Trophoblast cell (in vitro differentiated cells and primary cell): ENCODE results near the gene EML4.

ENCODE experiments used
- DNase-seq, 2 donors: peaks; one replicate each; pipeline ENCODE4 v3.0.0-alpha.2; 2016
- H2AFZ ChIP-seq: 2 replicates; pipeline ENCODE4 v1.6.1; 2013; ENCODE audit warnings: low read length, moderate library complexity, mild to moderate bottlenecking; ENCODE audit not compliant: insufficient read depth, poor library complexity
- H2AK5ac ChIP-seq: 2 replicates; pipeline ENCODE4 v1.6.1; 2013; ENCODE audit warnings: mild to moderate bottlenecking, low read length
- H2BK120ac ChIP-seq: 2 replicates; pipeline ENCODE4 v1.6.1; 2013; ENCODE audit warnings: low read length, mild to moderate bottlenecking, moderate library complexity; ENCODE audit not compliant: insufficient read depth, poor library complexity
- H2BK12ac ChIP-seq: 2 replicates; pipeline ENCODE4 v1.6.1; 2013; ENCODE audit warnings: mild to moderate bottlenecking, low read length, moderate library complexity
- H2BK5ac ChIP-seq: 2 replicates; pipeline ENCODE4 v1.6.1; 2013; ENCODE audit warnings: low read length, low read depth, moderate library complexity, mild to moderate bottlenecking; ENCODE audit not compliant: poor library complexity
- H3K14ac ChIP-seq: 2 replicates; pipeline ENCODE4 v1.6.1; 2013; ENCODE audit warnings: mild to moderate bottlenecking, low read length
- H3K18ac ChIP-seq: 2 replicates; pipeline ENCODE4 v1.6.1; 2013; ENCODE audit warnings: mild to moderate bottlenecking, low read length
- H3K23ac ChIP-seq: 2 replicates; pipeline ENCODE4 v1.6.1; 2013; ENCODE audit warnings: low read length
- H3K27ac ChIP-seq: 2 replicates; pipeline ENCODE4 v1.5.1; 2013; ENCODE audit warnings: low read depth, mild to moderate bottlenecking, inconsistent platforms, low read length, moderate library complexity
- H3K27me3 ChIP-seq: 2 replicates; pipeline ENCODE4 v1.6.1; 2013; ENCODE audit warnings: inconsistent platforms, mild to moderate bottlenecking, low read length, moderate library complexity; ENCODE audit not compliant: insufficient read depth
- H3K36me3 ChIP-seq, 2 experiments: 1 replicate in 1 of 2; 2 replicates in 1 of 2; pipeline ENCODE4 v1.6.1; 2013; ENCODE audit warnings: low read length in 2 of 2, mild to moderate bottlenecking in 2 of 2, moderate library complexity in 1 of 2; ENCODE audit not compliant: insufficient read depth in 2 of 2, control insufficient read depth in 1 of 2
- H3K4ac ChIP-seq: 2 replicates; pipeline ENCODE4 v1.6.1; 2013; ENCODE audit warnings: low read depth, mild to moderate bottlenecking, low read length, moderate library complexity
- H3K4me1 ChIP-seq, 2 experiments: 1 replicate in 1 of 2; 2 replicates in 1 of 2; pipeline ENCODE4 v1.6.1; 2013; ENCODE audit warnings: low read length in 2 of 2, mild to moderate bottlenecking in 2 of 2, moderate library complexity in 1 of 2; ENCODE audit not compliant: insufficient read depth in 2 of 2, control insufficient read depth in 1 of 2
- H3K4me2 ChIP-seq: 2 replicates; pipeline ENCODE4 v1.6.1; 2013; ENCODE audit warnings: inconsistent platforms, mild to moderate bottlenecking, low read length, moderate library complexity
- H3K4me3 ChIP-seq: 2 replicates; pipeline ENCODE4 v1.5.1; 2013; ENCODE audit warnings: mild to moderate bottlenecking, low read depth, low read length, inconsistent platforms
- H3K79me1 ChIP-seq: one replicate; pipeline ENCODE4 v1.6.1; 2013; ENCODE audit warnings: low read length
- H3K79me2 ChIP-seq: 2 replicates; pipeline ENCODE4 v1.6.1; 2013; ENCODE audit warnings: low read length, mild to moderate bottlenecking; ENCODE audit not compliant: control insufficient read depth, insufficient read depth, poor library complexity
- H3K9ac ChIP-seq: 2 replicates; pipeline ENCODE4 v1.6.1; 2013; ENCODE audit warnings: mild to moderate bottlenecking, low read length
- H3K9me3 ChIP-seq: 2 replicates; pipeline ENCODE4 v1.6.1; 2013; ENCODE audit warnings: low read depth, mild to moderate bottlenecking, control low read depth, inconsistent platforms, low read length; ENCODE audit not compliant: insufficient read depth
- H4K12ac ChIP-seq: 2 replicates; pipeline ENCODE4 v1.6.1; 2013; ENCODE audit warnings: low read depth, mild to moderate bottlenecking, low read length, moderate library complexity
- H4K8ac ChIP-seq: 2 replicates; pipeline ENCODE4 v1.6.1; 2013; ENCODE audit warnings: low read depth, mild to moderate bottlenecking, low read length, moderate library complexity
- H4K91ac ChIP-seq: one replicate; pipeline ENCODE4 v1.6.1; 2013; ENCODE audit warnings: low read depth, mild to moderate bottlenecking, low read length, moderate library complexity
- WGBS: extraction: QIAGEN DNeasy Blood & Tissue Kit; methylation state at CpG from one replicate; pipeline ENCODE4 v1.1.7; 2013; ENCODE audit warnings: missing lambda C conversion rate; ENCODE audit not compliant: insufficient read length, insufficient coverage; ENCODE audit errors: extremely low coverage; 5-methylcytosine and 5-hydroxymethylcytosine counted together

The EML4 gene

GRCh38 chr2:42340938-42341636 is 171.9 kb downstream of the EML4 start:
- peak overlapping the region; percentile 88 for H3K18ac ChIP-seq
- peaks cover 11% of the 10 kb centered on the region for H3K79me2 ChIP-seq
- no peak overlapping the region for H2AFZ ChIP-seq
- H3K4ac ChIP-seq, result peak overlapping the region; percentile 13
- peaks cover 22% of the 10 kb centered on the region for H3K79me1 ChIP-seq
- H3K4me1 ChIP-seq, result peaks cover 23 to 28% of the 10 kb centered on the region in 2 experiments
- H3K36me3 ChIP-seq, result peaks cover 26 to 37% of the 10 kb centered on the region in 2 experiments
- no peak overlapping the region for H3K23ac ChIP-seq
- peak overlapping the region; percentile 21 for H2BK12ac ChIP-seq
- H3K9me3 ChIP-seq, result no peaks in the 10 kb centered on the region
- H4K12ac ChIP-seq, result no peak overlapping the region
- peak overlapping the region; percentile 11 for H2BK5ac ChIP-seq
- WGBS, result no CpG with 5 or more reads among the region's 10 CpGs
- H4K91ac ChIP-seq, result peak overlapping the region; percentile 20
- H3K4me3 ChIP-seq, result no peak overlapping the region
- DNase-seq, result no peak
- peak overlapping the region; percentile 2 for H3K14ac ChIP-seq
- H3K4me2 ChIP-seq, result no peak overlapping the region
- H3K9ac ChIP-seq, result no peak overlapping the region
- peak overlapping the region; percentile 11 for H2AK5ac ChIP-seq
- no peak overlapping the region for H3K27ac ChIP-seq
- H4K8ac ChIP-seq, result no peak overlapping the region
- no peak overlapping the region for H2BK120ac ChIP-seq
- no peaks in the 10 kb centered on the region for H3K27me3 ChIP-seq

GRCh38 chr2:42342061-42342794 is 173.1 kb downstream of the EML4 start:
- Histone ChIP-seq H3K9me3 (no peaks in the 10 kb centered on the region), H3K14ac (peak overlapping the region; percentile 83), H2BK12ac (peak overlapping the region; percentile 58), H3K4me2 (peak overlapping the region; percentile 4), H4K12ac (peak overlapping the region; percentile 15), H2AK5ac (peak overlapping the region; percentile 66), H3K27ac (peak overlapping the region; percentile 90), H2AFZ (peak overlapping the region; percentile 12), H3K4me1 (peaks cover 23 to 28% of the 10 kb centered on the region in 2 experiments), H3K36me3 (peaks cover 24 to 33% of the 10 kb centered on the region in 2 experiments), H3K79me2 (peaks cover 11% of the 10 kb centered on the region), H4K8ac (peak overlapping the region; percentile 47), H3K27me3 (no peaks in the 10 kb centered on the region), H2BK5ac (peak overlapping the region; percentile 92), H3K4ac (peak overlapping the region; percentile 35), H4K91ac (peak overlapping the region; percentile 94), H3K9ac (no peak overlapping the region), H3K79me1 (peaks cover 22% of the 10 kb centered on the region), H3K18ac (peak overlapping the region; percentile 88), H3K4me3 (peak overlapping the region; percentile 11), H2BK120ac (peak overlapping the region; percentile 81), H3K23ac (no peak overlapping the region)
- DNase-seq, result peak; percentile 95 to 99
- no CpG with 5 or more reads among the region's 8 CpGs for WGBS

- WGBS, result no CpG with 5 or more reads among the region's 11 CpGs
- no peaks in the 10 kb centered on the region for H3K27me3 ChIP-seq
- H2AFZ ChIP-seq, result no peak overlapping the region
Observed at GRCh38 chr2:42342795-42343241, 173.7 kb downstream of the EML4 start.

GRCh38 chr2:42345986-42346385 is 176.8 kb downstream of the EML4 start:
- Histone ChIP-seq H2AFZ (no peak overlapping the region), H3K36me3 (peaks cover 11 to 15% of the 10 kb centered on the region in 2 experiments), H3K27ac (no peak overlapping the region), H2BK5ac (no peak overlapping the region), H4K91ac (no peak overlapping the region), H3K4me3 (no peak overlapping the region), H3K18ac (no peak overlapping the region), H3K4me2 (no peak overlapping the region), H3K79me1 (peaks cover 21% of the 10 kb centered on the region), H3K4ac (no peak overlapping the region), H3K4me1 (peaks cover 21 to 23% of the 10 kb centered on the region in 2 experiments), H3K27me3 (no peaks in the 10 kb centered on the region), H3K23ac (no peak overlapping the region), H2BK12ac (no peak overlapping the region), H2AK5ac (no peak overlapping the region), H4K12ac (no peak overlapping the region), H2BK120ac (no peak overlapping the region), H3K14ac (no peak overlapping the region), H3K79me2 (peaks cover 7% of the 10 kb centered on the region), H3K9ac (no peak overlapping the region), H3K9me3 (no peaks in the 10 kb centered on the region), H4K8ac (no peak overlapping the region)
- DNase-seq, result no peak
- WGBS, result no CpG with 5 or more reads among the region's 4 CpGs

More at GRCh38 chr2:42342795-42343241, 173.7 kb downstream of the EML4 start:
- Histone ChIP-seq H3K79me1 (peaks cover 22% of the 10 kb centered on the region), H3K18ac (peak overlapping the region; percentile 33), H3K9ac (no peak overlapping the region), H3K27ac (peak overlapping the region; percentile 77), H4K12ac (no peak overlapping the region), H4K8ac (peak overlapping the region; percentile 13), H2BK5ac (peak overlapping the region; percentile 7), H4K91ac (peak overlapping the region; percentile 11), H2BK12ac (peak overlapping the region; percentile 3), H3K4me1 (peaks cover 23 to 28% of the 10 kb centered on the region in 2 experiments), H3K4ac (peak overlapping the region; percentile 1), H2BK120ac (peak overlapping the region; percentile 12), H3K36me3 (peaks cover 22 to 31% of the 10 kb centered on the region in 2 experiments), H3K14ac (peak overlapping the region; percentile 54), H3K79me2 (peaks cover 11% of the 10 kb centered on the region), H2AK5ac (peak overlapping the region; percentile 6), H3K4me2 (no peak overlapping the region), H3K23ac (no peak overlapping the region), H3K4me3 (peak overlapping the region; percentile 3), H3K9me3 (no peaks in the 10 kb centered on the region)
- DNase-seq, result peak; percentile 2 to 14
